Activated T-helper 1 cell treated with Interleukin-2 at 50 U/mL for 16 hours (primary cell): ENCODE results near the gene COL17A1.

Experiments used
- DNase-seq: peaks from one replicate; pipeline ENCODE4 v3.0.0-alpha.2; 2020; ENCODE audit warnings: low read depth

Gene COL17A1

DNA sequence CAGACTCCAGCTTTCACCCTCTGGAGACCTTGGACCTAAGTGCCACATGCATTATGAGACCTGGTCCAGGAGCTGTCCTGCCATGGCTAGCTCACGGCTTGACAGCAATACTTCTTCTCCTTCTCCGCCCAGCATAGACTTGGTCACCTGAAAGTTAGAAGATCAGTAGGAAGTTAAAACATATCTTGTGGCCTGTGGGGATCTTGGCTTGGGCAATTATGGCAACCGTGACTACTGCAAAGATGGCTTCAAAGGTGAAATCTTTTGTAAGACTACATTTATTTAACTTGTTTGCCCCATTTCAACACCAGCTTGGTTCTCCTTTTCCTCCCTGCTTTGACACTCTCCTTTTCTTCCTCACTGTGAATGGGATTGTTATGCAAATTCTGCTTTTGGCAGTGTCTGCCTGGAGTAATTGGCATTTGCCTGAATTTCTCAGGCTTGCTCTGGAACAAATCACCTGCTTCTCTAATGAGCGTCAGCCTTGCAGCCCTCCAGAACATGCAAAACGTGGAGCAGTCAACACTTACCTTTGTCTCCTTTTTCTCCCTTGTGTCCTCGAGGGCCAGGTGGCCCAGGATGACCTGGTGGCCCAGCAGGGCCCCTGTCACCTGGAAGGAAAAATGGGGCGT is 53.4 kb downstream of the COL17A1 start:
- no peak for DNase-seq

DNA sequence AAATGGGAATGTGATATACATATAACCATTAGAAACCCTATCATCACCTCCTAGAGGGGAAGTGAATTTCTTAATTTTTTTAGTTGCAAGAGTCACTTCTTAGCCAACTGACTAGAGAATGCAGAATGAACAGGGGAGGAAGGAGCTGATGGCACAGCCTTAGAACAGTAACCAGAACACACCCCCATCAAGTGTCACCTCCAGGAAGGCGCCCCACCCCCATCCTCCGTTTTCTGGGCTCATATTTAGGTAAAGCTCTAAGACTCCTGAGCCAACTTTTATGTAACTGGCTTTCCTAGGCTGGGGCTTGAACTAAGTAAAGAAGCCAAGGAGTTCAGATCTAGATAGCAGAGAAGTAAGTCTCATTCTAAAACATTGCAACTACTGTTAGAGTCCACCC is 54.0 kb downstream of the COL17A1 start:
- no peak for DNase-seq

DNA sequence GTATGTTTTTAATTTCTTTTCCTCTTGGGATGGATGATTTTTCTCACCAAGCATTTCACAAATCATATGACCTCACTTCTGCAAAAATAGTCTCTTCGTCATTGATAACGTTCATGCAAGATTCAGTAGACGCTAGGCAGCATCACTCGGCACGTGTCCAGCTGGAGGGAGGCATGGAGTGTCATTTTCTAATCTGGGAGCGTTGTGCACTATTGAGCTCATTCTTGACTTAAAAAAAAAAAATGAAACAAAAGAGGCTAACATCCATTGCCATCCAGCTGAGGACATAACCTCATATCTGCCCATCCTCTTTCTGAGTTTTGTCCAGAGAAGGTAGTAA is 56.2 kb downstream of the COL17A1 start:
- no peak for DNase-seq

DNA sequence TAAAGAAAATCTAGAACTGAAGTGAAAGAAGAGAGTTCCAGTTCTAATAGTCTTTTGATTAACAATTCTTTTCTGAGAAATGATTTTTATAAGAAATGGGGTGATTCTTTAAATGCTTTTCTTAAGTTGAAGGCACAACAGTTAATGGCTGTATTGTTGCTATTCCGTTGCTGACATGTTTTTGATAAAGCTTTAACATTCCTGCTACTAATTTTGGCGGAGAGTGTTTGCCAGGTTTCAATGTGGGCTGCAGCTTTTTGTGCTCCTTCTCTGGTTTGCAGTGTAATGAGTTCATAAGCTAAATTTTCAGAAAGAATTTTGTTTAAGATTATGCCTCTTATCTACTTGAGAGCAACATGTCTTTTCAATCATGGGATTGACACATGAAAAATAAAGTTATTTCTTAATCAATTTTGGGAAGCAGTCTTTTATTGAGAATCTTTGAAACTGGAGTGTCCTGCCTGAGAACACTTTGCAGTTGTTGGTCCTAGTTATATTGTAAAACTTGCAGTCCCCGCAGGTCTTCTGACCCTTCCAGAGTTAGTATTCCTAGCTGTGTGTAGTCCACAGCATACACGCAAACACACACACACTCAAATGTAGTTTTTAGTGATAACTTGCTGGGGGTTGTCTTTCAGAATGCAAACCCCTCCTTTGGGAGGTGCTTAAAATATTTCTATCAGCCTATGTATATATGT is 56.7 kb downstream of the COL17A1 start:
- DNase-seq: no peak

DNA sequence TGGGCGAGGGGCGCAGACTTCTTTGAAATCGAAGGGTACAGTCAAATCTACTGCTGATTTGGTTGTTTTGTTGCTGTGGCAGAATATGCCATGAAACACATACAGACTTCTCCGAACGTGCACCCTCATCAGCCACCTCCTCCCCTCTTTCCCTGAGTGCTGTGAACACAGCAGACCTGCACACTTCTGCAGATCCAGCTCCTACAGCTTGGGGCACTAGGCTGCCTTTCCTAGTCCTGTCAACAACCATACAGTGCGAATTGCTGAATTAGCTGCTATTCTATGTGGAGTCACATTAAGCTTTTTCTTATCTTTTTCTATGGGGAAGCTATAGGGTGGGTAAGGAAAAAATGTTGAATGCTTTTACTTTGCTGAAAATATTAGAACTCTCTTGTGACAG is 57.5 kb downstream of the COL17A1 start:
- no peak for DNase-seq

DNA sequence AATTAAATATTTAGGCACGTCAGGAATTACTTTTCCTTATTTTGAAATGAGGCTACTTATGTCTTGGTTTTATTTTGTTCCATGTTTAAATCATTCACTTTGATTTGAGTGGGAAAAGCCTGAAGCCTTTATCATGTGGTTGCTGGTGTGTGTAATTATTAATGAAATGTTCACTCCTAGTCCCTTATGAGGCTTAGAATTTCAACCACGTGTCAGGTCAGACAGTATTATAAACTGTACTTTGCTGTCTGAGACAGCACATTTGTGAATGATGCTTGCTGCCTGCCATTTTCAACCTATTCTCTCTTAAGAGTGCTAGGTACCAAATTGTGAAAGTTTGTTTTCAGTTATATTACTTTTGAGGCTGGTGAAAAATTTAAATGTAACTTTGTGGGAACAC is 58.9 kb downstream of the COL17A1 start:
- no peak for DNase-seq

DNA sequence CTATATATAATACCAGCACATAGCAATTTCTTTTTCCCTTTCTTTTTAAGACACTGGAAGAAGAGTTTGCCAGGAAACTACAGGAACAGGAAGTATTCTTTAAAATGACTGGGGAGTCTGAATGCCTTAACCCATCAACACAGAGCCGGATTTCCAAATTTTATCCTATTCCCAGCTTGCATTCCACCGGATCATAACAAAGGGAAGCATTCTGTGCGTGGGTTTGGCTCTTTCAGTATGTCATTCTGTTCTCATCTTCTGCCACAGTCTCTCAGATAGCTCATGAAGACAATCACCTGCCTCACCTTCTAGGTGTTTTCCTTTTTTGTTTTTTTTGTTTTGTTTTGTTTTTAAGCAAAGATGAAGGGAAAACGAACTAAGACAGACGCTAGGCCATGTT is 60.2 kb downstream of the COL17A1 start:
- DNase-seq: no peak

DNA sequence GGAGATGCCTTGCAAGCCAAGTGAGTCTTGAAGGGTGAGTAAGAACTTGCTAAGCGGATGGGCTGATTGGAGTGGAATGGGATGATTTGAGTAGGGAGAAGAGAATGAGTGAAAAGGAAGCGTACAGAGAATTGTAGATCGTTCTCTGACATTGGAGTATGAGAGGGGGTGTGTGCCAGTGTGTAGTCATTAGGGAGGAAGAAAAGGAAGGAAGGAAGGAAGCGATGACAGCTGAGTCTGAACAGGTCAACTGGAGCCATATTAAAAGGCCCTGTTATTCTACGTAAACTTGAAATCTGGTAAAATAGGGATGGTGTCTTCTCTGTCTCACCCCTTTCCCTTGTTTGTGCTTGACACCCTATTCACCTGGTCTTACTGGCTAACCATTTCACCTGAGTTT is 63.7 kb downstream of the COL17A1 start:
- no peak for DNase-seq

GRCh38 chr10:104021246-104021645 is 64.4 kb downstream of the COL17A1 start:
- DNase-seq: no peak

DNA sequence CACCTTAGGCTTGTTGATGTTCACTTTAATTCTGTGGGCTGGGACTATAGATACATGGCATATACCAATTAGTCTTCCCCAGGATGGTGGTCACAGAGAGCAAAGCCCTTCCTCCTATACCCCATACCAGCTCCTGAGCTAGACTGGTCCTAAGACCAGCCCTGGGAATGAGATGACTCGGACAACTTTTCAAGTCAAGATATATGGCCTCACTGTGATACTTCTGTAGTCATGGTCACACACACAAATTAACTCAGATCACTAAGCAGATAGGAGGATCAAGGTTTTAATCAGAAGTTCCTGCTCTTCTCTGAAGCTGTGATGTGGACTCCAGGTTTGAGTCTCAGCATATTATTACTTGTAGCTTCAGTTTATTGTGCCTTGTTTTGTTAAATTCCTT is 65.7 kb downstream of the COL17A1 start:
- DNase-seq: no peak

DNA sequence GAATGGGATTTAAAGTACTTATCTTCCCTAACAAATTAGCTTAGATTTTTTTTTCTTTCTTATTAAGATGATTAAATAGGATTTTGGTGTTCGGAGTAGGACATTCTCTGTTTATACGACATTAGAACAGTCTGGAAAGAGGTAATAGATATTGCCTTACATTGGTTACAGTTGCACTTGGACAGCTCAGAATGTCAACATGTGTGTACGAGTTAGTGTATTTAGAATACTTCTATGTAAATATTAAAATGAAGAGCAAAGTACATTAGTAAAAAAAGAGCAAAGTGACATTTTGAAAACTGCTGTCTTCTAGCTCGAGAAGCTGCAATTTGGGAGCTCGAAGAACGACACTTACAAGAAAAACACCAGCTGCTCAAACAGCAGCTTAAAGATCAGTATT is 67.2 kb downstream of the COL17A1 start:
- DNase-seq: no peak

- DNase-seq: no peak
These were observed 69.0 kb downstream of the COL17A1 start for GRCh38 chr10:104016661-104017060.

DNA sequence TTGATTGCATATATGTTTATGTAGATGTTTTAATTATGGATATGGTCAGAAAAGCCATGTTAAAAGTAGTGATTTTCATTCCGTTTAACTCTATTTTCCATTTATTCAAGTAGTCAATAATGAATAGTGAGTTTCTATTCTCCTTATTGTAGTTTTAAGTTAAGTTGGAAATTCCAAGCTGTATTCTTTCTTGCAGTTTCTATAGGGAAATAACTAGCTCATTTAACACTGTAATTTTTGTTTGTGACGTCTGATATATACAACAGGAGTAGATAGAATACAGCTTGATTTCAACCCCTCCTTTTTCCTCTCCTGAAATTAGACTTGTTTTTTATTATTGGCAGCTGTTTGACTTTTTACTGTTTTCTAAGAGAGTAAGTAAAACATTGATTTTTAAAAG is 71.5 kb downstream of the COL17A1 start:
- no peak for DNase-seq

GRCh38 chr10:104013489-104013888 is 72.2 kb downstream of the COL17A1 start:
- no peak for DNase-seq

GRCh38 chr10:104011904-104012303 is 73.8 kb downstream of the COL17A1 start:
- DNase-seq: no peak

DNA sequence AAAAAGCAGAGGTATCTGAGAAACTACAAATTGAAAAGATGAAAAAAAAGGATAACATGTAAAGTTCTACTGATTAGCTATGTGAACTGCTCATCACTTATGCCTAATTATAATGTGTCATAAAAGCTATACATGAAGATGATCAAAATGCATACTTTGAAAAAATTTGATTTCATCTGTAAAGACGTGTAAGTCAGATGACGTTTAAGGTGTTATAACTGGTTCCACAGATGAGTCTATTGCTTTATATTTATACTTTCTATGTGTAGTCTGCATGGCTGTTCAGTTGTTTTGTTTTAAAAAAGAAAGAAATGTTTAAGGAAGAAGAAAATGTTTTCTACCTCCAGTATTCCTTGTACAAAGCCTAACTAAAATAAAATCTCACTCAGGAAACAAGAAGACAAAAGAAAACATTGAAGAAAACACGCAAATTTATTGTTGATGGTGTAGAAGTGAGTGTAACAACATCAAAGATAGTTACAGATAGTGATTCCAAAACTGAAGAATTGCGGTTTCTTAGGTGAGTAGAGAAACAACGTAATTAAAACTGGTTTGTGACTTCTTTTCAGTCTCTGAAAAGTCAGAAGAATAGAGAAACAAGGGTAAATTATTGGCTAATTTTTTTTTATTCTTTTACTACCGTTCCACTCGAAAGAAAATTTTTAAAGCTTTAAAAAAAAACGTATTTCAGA is 80.4 kb downstream of the COL17A1 start:
- DNase-seq: no peak

DNA sequence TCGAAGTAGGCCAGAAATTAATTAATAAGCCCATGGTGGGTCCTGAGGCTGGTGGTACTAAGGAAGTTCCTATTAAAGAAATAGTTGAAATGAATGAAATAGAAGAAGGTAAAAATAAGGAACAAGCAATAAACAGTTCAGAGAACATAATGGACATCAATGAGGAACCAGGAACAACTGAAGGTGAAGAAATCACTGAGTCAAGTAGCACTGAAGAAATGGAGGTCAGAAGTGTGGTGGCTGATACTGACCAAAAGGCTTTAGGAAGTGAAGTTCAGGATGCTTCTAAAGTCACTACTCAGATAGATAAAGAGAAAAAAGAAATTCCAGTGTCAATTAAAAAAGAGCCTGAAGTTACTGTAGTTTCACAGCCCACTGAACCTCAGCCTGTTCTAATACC is 82.8 kb downstream of the COL17A1 start:
- DNase-seq: no peak

- DNase-seq: no peak
These were observed 86.9 kb downstream of the COL17A1 start for GRCh38 chr10:103998805-103999204.

DNA sequence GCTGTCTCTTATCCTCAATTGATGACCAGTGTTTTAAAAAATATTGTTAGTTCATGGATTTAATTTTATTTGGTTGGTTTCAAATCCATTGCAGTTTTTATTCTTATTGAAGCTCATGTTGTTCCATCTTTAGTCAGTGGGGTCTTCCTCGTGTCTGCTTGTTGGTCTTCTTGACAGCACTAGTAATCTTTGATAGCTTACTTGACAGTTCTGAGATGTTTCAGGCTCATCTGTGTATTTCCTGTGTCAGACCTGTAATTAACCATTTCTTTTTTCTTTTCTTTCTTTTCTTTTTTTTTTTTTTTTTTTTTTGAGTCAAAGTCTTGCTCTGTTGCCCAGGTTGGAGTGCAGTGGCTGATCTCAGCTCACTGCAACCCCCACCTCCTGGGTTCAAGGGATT is 90.5 kb downstream of the COL17A1 start:
- DNase-seq: no peak

DNA sequence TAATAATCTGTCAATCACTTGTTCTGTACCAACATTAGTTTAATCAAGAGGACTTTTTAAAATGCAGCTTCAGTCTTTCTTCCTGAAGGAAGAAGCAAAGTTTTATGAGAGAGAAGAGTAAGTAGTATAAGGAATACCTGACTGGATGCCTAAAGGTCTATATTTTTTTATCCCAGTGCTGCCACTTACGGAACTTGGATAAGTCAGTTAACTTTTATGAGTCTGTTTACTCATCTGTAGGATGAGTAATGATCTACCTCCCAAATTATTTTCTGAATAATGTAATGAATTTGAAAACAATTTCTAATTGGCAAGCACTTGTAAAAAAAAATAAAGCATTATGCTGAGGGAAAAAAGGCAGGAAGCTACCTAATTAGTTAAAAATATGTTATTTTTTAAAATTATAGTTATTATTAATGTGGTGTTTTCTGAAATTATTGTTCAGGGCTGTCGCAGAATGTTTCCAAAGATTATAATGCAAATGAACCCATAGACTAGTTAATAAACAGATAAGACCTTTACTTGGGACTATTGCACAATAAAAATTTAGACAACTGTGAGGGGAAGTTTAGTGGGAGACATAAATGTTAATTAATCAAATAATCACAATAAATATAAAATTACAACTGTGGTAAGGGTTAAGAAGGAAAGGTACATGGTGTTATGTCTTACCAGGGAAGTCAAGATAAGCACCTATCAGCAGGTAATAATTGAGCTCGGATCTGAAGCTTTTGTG is 94.1 kb downstream of the COL17A1 start:
- DNase-seq: no peak

GRCh38 chr10:103990531-103990930 is 95.1 kb downstream of the COL17A1 start:
- no peak for DNase-seq

GRCh38 chr10:103990121-103990520 is 95.6 kb downstream of the COL17A1 start:
- no peak for DNase-seq

GRCh38 chr10:103986360-103986759 is 99.3 kb downstream of the COL17A1 start:
- DNase-seq: no peak
